Neural crest cell (in vitro differentiated cells): ENCODE data around the gene GRIK1. TPM values are rescaled to one million over a fixed set of nuclear protein-coding genes. Genes with fewer than 3 reads are reported as not detected.

ENCODE experiments used
- DNase-seq: peaks from one replicate; pipeline ENCODE4 v3.0.0; 2021; ENCODE audit warnings: low read depth, mixed read lengths, low spot score
- H3K27ac Mint-ChIP-seq: one replicate; pipeline ENCODE4 v1.8.0; 2021; ENCODE audit warnings: mild to moderate bottlenecking, mixed read lengths; ENCODE audit not compliant: unreplicated experiment
- H3K27me3 Mint-ChIP-seq: 2 replicates; pipeline ENCODE4 v1.8.0; 2021; ENCODE audit warnings: low read depth, mild to moderate bottlenecking, mixed read lengths
- H3K36me3 Mint-ChIP-seq: 2 replicates; pipeline ENCODE4 v1.8.0; 2021; ENCODE audit warnings: low read depth, mild to moderate bottlenecking, mixed read lengths
- H3K4me1 Mint-ChIP-seq: 2 replicates; pipeline ENCODE4 v1.8.0; 2021; ENCODE audit warnings: mixed read lengths
- H3K4me3 Mint-ChIP-seq: one replicate; pipeline ENCODE4 v1.8.0; 2021; ENCODE audit warnings: mild to moderate bottlenecking, mixed read lengths
- H3K9me3 Mint-ChIP-seq: 2 replicates; pipeline ENCODE4 v1.8.0; 2021; ENCODE audit warnings: mixed read lengths
- CTCF ChIP-seq: fragments of 200-600 bp; sonication (generic); conservative IDR thresholded peaks from 2 replicates; pipeline ENCODE4 v1.5.0; 2021; ENCODE audit warnings: antibody characterized with exemption, mild to moderate bottlenecking
- total RNA-seq: library from RNA; stranded (reverse); gene quantifications from 2 replicates; pipeline ENCODE4 v1.2.1, GENCODE V29; 2021

GRIK1 gene
- total RNA-seq, 1 donor from 2014 or later = 0.91 TPM

- no peak for DNase-seq
- no peaks in the 10 kb centered on the region for H3K27me3 Mint-ChIP-seq
- H3K36me3 Mint-ChIP-seq = no peaks in the 10 kb centered on the region
- H3K9me3 Mint-ChIP-seq = no peaks in the 10 kb centered on the region
- H3K27ac Mint-ChIP-seq = no peak overlapping the region
- no peaks in the 10 kb centered on the region for H3K4me1 Mint-ChIP-seq
- H3K4me3 Mint-ChIP-seq = no peak overlapping the region
- TF ChIP-seq CTCF = no peak
Measured at GRCh38 chr21:29633756-29634155, 306.0 kb downstream of the GRIK1 start.

- no peaks in the 10 kb centered on the region for H3K9me3 Mint-ChIP-seq
- H3K4me3 Mint-ChIP-seq = no peak overlapping the region
- H3K36me3 Mint-ChIP-seq = no peaks in the 10 kb centered on the region
- H3K4me1 Mint-ChIP-seq = no peaks in the 10 kb centered on the region
- DNase-seq = no peak
- TF ChIP-seq CTCF = no peak
- H3K27ac Mint-ChIP-seq = no peak overlapping the region
- H3K27me3 Mint-ChIP-seq = no peaks in the 10 kb centered on the region
Measured at GRCh38 chr21:29630441-29630840, 309.4 kb downstream of the GRIK1 start.

DNA sequence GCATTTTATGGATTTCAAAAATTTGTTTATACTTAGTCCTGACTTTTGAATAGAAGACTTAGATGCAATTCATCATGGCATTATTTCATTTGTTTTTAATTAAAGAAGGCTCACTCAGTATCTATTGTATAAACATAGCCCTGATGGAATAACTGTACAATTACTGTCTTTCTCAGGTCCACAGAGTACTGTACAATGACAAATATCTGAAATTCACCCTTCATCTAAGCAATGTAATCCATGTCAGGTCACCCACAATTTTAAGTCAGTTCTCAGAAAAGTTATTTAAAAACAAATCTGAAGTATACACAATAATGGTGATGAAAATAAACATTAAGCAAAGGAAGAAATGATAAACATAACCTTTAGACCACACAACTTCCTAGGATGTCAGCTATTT is 311.9 kb downstream of the GRIK1 start:
- Mint-ChIP-seq H3K36me3 (no peaks in the 10 kb centered on the region), H3K27ac (no peak overlapping the region), H3K9me3 (no peaks in the 10 kb centered on the region), H3K27me3 (no peaks in the 10 kb centered on the region), H3K4me3 (no peak overlapping the region), H3K4me1 (no peaks in the 10 kb centered on the region)
- DNase-seq = no peak
- no peak for TF ChIP-seq CTCF

- TF ChIP-seq CTCF = no peak
- Mint-ChIP-seq H3K36me3 (no peaks in the 10 kb centered on the region), H3K27ac (no peak overlapping the region), H3K4me3 (no peak overlapping the region), H3K9me3 (no peaks in the 10 kb centered on the region), H3K27me3 (no peaks in the 10 kb centered on the region), H3K4me1 (no peaks in the 10 kb centered on the region)
- DNase-seq = no peak
Measured at GRCh38 chr21:29626801-29627470, 312.9 kb downstream of the GRIK1 start.

DNA sequence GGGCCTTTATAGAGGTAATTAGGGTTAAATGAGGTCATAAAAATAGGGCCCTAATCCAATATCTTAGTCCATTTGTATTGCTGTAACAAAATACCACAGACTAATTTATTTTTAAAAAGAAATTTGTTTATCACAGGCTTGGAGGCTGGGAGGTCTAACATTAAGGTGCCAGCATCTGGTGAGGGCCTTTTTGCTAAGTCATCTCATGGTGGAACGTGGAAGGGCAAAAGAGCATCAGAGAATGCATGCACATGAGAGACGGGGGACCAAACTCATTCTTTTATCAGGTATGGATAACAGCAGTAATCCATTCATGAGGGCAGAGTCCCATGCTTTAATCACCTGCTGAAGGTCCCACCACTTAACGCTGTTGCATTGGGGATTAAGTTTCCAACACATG is 313.8 kb downstream of the GRIK1 start:
- no peaks in the 10 kb centered on the region for H3K9me3 Mint-ChIP-seq
- no peak for DNase-seq
- no peak for TF ChIP-seq CTCF
- H3K4me1 Mint-ChIP-seq = no peaks in the 10 kb centered on the region
- no peak overlapping the region for H3K27ac Mint-ChIP-seq
- no peaks in the 10 kb centered on the region for H3K36me3 Mint-ChIP-seq
- no peaks in the 10 kb centered on the region for H3K27me3 Mint-ChIP-seq
- H3K4me3 Mint-ChIP-seq = no peak overlapping the region

- H3K27ac Mint-ChIP-seq = no peak overlapping the region
- no peaks in the 10 kb centered on the region for H3K36me3 Mint-ChIP-seq
- DNase-seq = no peak
- no peak for TF ChIP-seq CTCF
- H3K9me3 Mint-ChIP-seq = no peaks in the 10 kb centered on the region
- H3K4me3 Mint-ChIP-seq = no peak overlapping the region
- no peaks in the 10 kb centered on the region for H3K4me1 Mint-ChIP-seq
- no peaks in the 10 kb centered on the region for H3K27me3 Mint-ChIP-seq
Measured at GRCh38 chr21:29624776-29625175, 315.0 kb downstream of the GRIK1 start.
